Activated gamma-delta T cell treated with Interleukin-2 at 50 U/mL for 16 hours (primary cell): Measurements from ENCODE around the gene PROSER1.
"Not testable (repeated sequence)": the region's sequence is repeated elsewhere in the genome, so short reads cannot be mapped to it uniquely, and the experiment has no call there.

ENCODE experiments used
- DNase-seq: peaks from one replicate; pipeline ENCODE4 v3.0.0-alpha.2; 2020

PROSER1 gene

DNA sequence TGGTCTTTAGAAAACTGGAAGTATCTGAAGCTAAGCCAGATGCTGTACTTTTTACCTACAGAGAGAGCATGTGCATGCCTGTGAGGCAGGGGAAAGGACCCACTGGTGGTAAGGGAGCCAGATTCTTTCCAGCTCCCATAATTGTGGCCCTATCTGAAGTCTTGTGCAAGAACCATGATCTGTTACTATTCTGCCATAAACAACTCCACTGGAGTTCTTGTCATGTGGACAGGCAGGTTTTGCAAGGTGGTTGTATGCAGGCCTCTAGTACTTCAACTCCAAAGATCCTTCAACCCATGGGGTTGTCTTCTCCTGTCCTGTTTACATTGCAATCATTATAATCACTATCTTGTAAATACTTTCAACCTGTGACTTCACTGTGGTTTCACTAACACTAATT lies 14.1 kb downstream of the PROSER1 start:
- no peak for DNase-seq

DNA sequence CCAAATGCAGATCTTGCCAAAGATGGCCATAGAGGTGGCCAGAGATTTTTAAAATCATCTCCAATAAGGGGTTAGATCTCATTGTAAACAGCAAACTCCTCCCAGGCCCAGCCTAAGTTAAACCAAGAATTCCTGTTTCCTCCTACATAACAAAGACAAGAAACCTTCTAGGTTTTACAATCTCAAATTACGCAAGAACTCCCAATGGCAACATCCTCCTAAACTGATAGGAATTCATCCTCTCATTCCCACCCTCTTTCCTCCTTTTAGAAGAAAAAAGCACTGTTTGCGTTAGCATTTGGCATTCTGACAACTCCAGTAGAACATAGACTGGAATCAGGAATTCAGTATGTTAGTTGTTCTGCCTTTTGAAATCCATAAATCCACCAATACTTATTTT lies 14.6 kb downstream of the PROSER1 start:
- no peak for DNase-seq

DNA sequence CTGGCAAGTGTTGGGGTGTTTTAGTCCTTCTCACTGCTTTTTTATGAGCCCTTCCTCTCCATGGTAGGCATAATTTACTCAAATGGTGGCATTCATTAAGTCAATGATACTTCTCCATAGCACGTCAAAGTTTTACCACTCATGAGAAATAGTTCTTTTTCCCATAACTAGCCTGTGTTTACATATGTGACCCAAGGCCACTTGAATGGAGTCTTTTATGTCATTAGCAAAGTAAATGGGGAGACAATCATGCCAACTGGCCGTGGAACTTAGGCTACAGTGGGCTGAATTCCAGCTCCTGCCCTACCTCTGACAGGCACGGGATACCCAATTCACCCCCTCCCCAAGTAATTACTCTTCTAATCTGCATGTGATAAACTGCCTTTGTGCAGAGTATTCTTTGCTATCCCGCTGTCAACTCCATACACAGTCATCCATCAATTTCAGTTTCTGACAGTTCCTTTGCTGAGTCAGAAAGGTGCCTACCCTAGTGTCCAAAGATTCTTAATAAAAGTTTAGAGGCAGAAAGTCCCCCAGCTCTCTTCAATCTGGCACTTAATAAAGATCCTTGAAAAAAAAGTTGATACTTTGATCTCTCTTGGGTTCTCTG lies 16.9 kb downstream of the PROSER1 start:
- no peak for DNase-seq

DNA sequence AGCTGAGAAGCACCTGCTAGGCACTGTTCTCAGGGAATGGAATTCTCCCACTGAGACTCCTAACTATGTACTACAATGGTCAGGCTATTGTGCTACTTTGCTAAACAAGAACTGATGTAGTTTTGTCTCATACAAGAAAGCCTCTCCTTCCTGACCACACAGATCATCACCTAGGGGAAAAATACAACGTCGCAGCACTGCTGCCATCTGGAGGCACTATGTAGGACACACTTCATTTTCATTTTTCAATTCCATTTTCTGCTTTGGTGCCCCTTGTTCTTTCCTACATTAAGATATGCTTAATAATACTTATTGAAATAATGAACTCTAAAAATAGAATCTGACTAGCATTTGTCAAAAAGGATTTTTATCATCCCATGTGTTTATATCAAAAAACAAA lies 21.1 kb downstream of the PROSER1 start:
- no peak for DNase-seq

DNA sequence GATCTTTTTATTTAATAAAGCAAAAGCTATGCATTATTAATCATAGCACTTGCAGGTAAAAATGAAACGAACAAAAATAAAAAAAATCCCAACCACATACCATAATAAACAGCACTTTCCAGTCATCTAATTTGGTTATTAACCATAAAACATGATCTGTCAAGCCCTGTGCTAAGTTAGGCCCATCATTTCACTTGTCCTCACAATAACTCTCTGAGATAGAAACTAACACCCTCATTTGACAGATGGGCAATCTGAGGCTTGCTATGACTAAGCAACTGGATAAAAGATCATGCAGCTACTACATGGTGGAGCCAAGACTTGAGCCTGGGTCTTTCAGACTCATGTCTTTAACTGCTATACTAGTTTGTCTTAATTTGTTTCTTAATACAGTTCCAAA lies 21.8 kb downstream of the PROSER1 start:
- no peak for DNase-seq

DNA sequence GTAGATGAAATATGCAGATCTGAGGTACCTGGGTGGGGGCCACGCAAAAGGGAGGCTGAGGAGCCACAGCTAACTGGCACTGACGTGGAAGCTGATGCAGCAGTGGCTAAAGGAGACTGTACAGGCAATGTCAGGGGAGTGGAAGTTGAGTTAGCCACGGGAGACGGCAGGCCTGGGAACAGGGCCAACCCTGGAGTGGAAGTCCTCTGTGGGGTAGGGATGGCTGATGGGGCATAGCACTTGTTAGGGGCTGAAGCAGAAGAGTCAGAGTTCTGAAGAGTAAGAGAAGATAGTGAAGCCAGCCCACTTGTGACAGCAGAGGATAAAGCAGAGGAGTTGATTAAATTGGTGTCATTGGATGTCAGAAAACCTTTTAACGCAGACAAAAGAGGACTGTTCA lies 24.4 kb downstream of the PROSER1 start:
- no peak for DNase-seq

DNA sequence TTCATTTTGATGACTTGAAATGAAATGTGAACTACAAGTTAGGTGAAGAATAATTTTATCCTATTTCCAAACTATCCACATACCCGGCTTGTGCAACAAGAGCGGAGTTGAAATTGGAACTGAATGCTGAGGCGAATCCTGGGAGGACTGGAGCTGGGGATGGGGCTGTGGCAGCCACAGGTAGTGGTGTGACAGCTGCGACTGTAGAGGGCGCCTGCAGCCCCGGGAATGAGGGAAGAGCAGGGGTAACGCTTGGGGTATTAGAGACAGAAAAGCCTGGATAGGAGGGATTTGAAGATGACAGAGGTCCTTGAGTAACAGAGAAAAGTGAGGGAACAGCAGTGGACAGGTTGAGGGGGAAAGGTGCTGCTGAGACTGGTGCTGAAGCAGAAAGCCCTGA lies 25.3 kb downstream of the PROSER1 start:
- no peak for DNase-seq

DNA sequence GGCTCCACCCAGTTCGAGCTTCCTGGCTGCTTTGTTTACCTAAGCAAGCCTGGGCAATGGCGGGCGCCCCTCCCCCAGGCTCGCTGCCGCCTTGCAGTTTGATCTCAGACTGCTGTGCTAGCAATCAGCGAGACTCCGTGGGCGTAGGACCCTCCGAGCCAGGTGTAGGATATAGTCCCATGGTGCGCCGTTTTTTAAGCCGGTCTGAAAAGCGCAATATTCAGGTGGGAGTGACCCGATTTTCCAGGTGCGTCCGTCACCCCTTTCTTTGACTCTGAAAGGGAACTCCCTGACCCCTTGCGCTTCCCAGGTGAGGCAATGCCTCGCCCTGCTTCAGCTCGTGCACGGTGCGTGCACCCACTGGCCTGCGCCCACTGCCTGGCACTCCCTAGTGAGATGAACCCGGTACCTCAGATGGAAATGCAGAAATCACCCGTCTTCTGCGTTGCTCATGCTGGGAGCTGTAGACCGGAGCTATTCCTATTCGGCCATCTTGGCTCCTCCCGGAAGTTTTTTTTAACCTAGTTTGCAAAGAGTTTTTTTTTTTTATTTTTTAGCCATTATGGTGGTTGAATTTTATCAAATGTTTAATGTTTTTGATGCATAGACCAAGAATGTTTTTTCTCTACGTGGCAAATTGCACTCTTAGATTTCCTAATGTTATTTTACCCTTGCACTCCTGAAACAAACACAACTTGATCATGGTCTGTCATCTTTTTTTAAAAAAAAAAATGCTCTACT lies 31.3 kb downstream of the PROSER1 start:
- not testable (repeated sequence) for DNase-seq

DNA sequence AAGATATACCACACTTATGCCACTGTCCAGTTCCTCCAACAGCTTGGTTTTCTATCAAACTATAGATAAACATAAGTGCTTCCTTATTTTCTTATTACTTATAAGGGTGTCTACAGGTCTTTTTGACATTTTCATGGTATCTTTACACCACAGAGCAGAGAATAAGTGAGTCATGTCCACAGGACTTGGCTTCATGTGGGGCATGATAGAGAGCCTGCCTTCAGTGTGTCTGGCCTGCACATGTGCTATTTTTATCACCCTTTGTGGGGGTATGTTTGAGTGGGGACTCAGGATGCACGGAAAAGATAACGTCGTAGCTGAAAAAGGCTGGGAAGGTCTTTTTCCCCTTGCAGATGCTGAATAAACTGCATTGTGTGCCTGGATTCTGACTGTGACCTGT lies 39.1 kb downstream of the PROSER1 start:
- DNase-seq, result no peak

DNA sequence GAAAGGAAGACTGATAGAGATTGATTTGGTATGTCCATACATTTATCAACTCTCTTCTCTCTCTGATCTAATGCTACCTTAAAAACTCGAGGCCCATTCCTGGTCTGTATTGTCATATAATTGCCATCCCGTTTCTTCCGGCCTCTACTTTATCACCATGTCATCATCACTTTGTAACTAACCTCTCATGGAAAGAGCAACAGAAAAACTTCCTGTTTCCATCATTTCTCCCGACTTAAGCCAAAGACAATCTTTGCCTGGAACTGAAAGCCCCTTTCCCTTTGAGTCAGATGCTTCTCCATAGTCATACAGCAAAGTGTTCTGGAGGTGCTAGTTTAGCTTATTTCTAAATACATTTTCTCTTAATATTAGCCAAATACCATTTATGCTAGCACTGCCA lies 44.5 kb downstream of the PROSER1 start:
- DNase-seq, result no peak

DNA sequence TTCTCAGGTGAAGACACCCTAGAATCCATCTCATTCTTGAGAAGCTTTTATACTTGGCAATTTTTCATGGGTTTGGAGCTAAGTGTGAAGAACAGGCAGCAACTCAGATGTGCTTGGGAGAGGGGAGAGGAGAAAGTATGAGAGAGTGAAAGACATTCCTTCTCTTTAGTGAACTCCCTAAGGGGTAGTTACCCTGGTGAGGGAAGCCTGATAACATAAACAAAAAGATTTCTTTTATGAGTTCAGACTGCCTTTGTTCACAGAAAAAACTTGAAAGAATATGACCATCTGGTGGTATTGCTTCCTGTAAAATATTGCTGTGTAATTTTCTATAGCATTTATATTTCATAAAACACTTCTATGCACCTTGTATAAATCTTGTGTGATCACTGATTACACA lies 47.2 kb downstream of the PROSER1 start, which contains the start of gene STOML3:
TSS of gene STOML3 (minus strand) at position 139 of the 400 bp plus-strand sequence. CDS start at position 29, 110 bp downstream.
- no peak for DNase-seq

DNA sequence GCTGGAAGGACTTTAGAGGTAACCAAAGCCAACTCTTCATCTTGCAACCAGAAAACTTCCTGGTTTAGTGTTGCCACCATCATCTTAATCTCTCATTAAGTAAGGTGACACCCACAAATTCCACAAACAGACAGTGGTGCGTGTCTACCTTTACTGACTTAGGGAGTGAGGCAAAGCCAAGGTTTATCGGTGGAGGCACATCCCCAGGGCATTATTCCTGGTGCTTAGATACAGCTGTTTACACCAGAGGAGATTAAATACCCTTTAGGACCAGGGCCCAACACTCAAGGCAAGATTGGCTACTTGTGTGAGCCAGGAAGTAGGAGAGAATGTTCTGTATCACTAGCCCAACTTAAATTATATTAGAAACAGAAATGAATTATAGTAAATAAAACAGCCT lies 56.8 kb downstream of the PROSER1 start:
- DNase-seq, result no peak

DNA sequence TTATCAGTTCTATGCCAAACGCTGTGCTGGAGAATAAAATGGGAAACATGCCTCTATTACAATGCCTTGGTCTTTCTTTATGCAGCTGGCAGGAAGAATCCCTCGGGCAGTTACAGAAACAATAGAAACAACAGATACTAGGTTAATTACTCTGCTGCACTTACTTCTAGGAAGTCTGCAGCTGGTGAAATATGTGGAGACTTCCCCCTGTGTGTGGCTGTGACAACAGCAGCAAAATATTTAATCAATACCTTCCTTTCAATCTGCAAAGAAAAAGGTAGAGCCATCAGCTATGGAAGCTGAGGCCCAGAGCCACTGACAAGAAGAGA lies 57.2 kb downstream of the PROSER1 start:
- DNase-seq, result no peak

DNA sequence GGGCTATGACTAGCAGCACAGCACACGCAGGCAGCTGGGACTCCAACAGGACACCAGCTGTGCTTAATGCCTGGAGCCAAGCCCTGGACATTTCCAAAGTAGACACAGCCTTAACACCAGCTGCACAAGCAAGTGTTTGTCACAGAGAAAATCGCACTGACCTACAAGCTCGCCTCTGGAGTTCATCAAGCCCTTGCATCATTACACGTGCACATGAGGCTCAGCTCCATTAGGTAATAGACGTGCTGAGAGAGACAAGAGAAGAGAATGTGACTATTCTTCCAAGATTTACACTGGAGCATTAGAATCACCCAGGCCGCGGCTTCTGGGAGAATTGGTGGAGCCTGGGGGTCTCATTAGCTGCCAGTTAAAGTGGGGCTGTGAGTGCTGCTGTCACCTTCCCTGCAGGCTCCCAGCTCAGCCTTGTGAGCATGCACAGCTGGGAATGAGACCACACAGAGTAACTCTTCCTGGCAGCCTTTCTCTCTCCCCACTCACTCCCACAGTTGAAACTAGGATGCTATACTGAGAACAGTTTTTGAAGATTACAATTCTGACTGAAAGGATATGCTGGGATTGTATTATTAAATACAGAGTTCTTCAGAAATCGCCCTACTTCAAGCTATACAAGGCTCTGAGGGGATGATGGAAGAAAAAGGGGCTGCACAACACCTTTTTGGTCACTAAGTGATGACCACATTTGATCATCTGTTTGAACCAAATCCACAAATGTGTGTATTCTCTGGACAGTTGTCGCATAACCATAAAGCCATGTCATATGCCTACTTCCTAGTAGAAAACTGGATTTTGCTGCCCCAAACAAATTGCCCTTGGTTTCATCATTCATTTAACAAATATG lies 57.8 kb downstream of the PROSER1 start:
- no peak for DNase-seq

DNA sequence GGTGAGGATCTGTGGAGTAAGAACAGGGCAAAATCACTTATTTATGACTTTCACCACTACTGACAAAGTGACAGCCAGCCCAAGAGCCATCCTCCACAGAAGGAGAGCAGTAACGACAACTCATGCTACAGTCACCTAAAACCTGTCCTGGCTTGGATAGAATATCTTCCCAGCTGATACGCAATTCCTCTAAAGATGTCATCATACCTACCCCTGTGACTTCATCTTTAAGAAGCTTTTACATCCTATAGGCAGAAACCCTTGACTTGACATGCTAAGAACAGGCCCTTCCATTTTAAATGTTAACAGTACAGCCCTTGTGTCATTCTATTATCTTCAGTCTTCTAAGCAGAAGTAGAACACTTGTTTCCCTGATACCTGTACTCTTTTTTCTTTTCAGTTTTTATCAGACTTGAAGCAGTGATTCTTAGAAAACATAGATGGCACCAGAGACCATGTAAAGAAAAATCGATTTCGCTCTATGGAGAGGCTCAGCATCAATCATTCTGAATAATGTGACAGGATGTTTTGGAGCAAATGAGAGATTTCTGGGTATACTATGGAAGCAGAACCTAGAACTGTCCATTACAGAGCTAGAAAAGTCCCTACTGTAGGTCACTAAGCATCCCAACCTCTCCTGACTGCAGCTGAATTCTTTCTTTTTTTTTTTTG lies 67.4 kb downstream of the PROSER1 start:
- DNase-seq, result no peak

DNA sequence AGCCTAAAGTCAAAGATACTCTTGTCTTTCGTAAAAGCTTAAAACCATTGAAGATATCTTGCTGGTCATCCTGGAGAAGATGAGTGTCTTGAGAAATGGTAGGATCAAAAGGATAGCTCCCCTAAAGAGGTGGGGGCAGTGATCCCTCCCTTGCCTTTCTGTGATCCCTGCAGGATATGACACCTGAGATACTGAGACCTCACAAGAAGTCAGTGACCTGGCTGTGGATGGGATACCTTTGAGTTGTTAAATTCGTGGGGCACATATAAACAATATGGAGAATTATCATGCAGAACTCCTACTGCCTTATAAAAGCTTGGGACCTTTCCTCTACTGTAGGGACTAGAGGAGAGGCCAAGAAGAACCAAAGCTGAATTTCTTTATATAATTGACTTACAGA lies 68.7 kb downstream of the PROSER1 start:
- no peak for DNase-seq

DNA sequence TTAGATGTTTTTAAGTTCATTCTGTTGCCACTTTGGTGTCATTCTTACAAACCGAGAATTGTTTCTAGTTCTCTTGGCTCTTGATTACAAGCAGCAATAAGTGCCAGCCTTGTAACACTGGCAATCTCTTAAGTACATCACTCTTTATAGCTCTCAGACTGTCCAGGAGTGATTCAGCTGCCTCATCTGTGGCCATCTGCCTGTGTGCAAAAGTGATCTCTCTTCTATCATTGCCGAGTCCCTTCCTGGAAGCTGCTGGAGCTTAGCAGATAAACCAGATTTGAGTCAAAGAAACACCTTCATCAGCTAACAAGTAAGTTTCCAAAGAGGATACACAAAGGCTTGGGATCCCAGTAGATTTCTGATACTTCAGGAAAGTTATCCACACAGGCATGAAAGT lies 70.4 kb downstream of the PROSER1 start:
- DNase-seq, result no peak

DNA sequence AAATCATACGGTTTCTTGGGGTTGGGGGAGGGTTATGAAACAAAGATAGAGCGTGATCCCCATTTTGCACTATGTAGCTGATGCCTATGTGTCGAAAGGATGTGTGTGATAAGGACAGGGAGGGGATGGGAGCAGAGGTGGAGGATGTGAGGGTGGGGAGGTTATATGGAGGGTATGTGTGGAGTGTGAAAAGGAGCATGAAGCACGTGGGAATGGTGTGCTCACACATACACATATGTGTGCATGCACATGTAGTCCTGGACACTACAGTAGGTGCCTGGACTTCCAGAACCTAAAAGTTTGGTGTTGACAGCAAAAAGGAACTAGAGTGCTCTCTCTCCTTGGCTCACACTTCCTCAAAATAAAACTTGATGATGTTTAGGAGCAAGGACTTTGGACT lies 72.6 kb downstream of the PROSER1 start:
- DNase-seq, result no peak

DNA sequence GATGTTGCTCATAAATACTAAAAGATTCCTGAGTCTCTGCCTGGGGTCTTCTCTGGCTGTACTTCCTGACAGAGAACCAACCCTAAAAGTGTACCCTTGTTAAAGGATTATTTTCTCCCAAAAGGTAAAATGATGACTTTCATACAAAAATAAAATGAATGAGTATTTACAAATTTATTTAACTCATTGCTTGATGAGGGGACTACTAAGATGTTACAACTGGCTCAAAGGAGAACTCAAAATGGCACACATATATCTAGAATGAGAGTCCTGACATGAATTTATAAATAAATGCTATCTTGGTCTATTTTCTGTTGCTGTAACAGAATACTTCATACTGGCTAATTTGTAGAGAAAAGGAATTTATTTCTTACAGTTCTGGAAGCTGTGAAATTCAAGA lies 77.7 kb downstream of the PROSER1 start:
- no peak for DNase-seq
